ENCODE data around the gene BORCS5.
A peak's percentile ranks its signal among the peaks of the same experiment; 100 is the strongest.

DNA sequence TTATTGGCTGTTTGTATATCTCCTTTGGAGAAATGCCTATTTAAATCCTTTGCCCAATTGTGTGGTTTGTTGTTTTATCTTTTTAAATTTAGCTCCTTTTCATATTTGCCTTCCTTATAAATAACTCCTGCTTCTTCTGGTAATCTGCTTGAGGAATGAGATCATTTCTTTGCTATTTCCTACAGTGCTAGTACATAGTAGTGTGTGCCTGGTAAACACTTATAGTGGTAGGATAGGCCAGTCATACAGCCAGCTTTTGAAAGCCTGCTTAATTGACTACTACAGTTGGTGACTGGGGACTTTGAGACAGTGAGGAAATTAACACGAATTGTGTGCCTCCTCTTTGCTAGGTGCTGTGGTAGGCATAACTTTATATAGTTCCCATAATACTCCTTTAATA, 68.7 kb downstream of the BORCS5 start:
- TF ChIP-seq POLR2A (IDR thresholded peaks at IDR 0.05) (no peak), POLR2AphosphoS5 (IDR thresholded peaks at IDR 0.05) (peak; percentile 22)
- TF ChIP-seq, protein P1, sequence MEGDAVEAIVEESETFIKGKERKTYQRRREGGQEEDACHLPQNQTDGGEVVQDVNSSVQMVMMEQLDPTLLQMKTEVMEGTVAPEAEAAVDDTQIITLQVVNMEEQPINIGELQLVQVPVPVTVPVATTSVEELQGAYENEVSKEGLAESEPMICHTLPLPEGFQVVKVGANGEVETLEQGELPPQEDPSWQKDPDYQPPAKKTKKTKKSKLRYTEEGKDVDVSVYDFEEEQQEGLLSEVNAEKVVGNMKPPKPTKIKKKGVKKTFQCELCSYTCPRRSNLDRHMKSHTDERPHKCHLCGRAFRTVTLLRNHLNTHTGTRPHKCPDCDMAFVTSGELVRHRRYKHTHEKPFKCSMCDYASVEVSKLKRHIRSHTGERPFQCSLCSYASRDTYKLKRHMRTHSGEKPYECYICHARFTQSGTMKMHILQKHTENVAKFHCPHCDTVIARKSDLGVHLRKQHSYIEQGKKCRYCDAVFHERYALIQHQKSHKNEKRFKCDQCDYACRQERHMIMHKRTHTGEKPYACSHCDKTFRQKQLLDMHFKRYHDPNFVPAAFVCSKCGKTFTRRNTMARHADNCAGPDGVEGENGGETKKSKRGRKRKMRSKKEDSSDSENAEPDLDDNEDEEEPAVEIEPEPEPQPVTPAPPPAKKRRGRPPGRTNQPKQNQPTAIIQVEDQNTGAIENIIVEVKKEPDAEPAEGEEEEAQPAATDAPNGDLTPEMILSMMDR (IDR thresholded peaks at IDR 0.05), result no peak
